ENCODE measurements around the gene TRIM50.
"Not testable (repeated sequence)": the region's sequence is repeated elsewhere in the genome, so short reads cannot be mapped to it uniquely, and the experiment has no call there.

The TRIM50 gene

GRCh38 chr7:73332447-73332846 is 4.6 kb upstream of the TRIM50 start:
- TF ChIP-seq, protein P1, sequence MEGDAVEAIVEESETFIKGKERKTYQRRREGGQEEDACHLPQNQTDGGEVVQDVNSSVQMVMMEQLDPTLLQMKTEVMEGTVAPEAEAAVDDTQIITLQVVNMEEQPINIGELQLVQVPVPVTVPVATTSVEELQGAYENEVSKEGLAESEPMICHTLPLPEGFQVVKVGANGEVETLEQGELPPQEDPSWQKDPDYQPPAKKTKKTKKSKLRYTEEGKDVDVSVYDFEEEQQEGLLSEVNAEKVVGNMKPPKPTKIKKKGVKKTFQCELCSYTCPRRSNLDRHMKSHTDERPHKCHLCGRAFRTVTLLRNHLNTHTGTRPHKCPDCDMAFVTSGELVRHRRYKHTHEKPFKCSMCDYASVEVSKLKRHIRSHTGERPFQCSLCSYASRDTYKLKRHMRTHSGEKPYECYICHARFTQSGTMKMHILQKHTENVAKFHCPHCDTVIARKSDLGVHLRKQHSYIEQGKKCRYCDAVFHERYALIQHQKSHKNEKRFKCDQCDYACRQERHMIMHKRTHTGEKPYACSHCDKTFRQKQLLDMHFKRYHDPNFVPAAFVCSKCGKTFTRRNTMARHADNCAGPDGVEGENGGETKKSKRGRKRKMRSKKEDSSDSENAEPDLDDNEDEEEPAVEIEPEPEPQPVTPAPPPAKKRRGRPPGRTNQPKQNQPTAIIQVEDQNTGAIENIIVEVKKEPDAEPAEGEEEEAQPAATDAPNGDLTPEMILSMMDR (IDR thresholded peaks at IDR 0.05; ENCODE audit: borderline replicate concordance, insufficient read depth, low read depth, low read length): no peak

DNA sequence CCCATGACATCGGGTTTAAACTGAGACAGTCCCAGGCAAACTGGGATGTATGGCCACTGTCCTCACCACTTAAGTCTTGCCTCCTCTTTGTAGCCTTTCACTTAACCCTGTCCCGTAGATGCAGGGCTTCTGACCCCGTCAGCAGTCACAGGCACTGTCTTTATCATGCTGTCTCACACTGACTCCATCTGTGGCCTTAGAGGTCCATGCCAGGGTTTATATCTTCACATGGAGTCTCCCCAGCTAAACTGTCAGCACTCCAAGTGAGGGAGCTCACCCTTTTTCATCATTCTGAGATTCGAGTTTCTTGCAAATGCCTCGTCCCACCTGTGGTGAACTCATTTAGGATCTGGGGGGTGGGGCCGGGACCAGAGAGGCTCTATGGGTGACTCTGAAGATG is 2.9 kb upstream of the TRIM50 start:
- TF ChIP-seq, protein P1 (IDR thresholded peaks at IDR 0.05; ENCODE audit: borderline replicate concordance, insufficient read depth, low read depth, low read length): no peak
- no peak overlapping the region for H3K4me3 ChIP-seq (ENCODE audit: low read depth, low read length)

More at GRCh38 chr7:73332447-73332846, 4.6 kb upstream of the TRIM50 start:
- no peak overlapping the region for H3K4me3 ChIP-seq (ENCODE audit: low read depth, low read length)

- TF ChIP-seq, protein P1 (IDR thresholded peaks at IDR 0.05; ENCODE audit: borderline replicate concordance, insufficient read depth, low read depth, low read length): no peak
- no peak overlapping the region for H3K4me3 ChIP-seq (ENCODE audit: low read depth, low read length)
Measured at GRCh38 chr7:73329861-73330581, 2.1 kb upstream of the TRIM50 start.

- no peak overlapping the region for H3K4me3 ChIP-seq (ENCODE audit: low read depth, low read length)
- TF ChIP-seq, protein P1 (IDR thresholded peaks at IDR 0.05; ENCODE audit: borderline replicate concordance, insufficient read depth, low read depth, low read length): no peak
Measured at GRCh38 chr7:73328696-73329095, 814 bp upstream of the TRIM50 start.

- H3K4me3 ChIP-seq (ENCODE audit: low read depth, low read length): not testable (repeated sequence)
Measured at GRCh38 chr7:73327449-73327848, 433 bp downstream of the TRIM50 start.

DNA sequence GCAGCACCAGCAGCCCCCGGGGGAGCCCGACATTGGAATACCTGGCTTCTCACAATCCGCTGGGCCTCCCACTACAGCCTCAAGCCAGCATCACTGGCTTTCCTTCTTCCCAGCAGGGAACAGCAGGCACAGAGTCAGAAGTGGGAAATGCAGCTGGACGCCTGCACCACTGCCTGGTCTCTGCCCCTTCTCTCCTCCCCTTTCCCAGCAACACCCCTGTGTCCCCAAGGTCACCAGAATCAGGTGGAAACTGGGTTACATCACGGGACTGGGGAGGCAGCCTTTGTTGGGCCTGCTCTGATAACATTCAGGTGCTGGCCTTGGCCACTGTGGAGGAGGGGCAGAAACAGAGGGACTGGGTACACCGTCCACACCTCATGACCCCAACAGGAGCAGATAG is 2.5 kb downstream of the TRIM50 start:
- H3K4me3 ChIP-seq (ENCODE audit: low read depth, low read length): not testable (repeated sequence)

GRCh38 chr7:73324081-73324845 is 3.6 kb downstream of the TRIM50 start:
- TF ChIP-seq, protein P1 (IDR thresholded peaks at IDR 0.05; ENCODE audit: borderline replicate concordance, insufficient read depth, low read depth, low read length): peak; percentile 69
- not testable (repeated sequence) for H3K4me3 ChIP-seq (ENCODE audit: low read depth, low read length)

DNA sequence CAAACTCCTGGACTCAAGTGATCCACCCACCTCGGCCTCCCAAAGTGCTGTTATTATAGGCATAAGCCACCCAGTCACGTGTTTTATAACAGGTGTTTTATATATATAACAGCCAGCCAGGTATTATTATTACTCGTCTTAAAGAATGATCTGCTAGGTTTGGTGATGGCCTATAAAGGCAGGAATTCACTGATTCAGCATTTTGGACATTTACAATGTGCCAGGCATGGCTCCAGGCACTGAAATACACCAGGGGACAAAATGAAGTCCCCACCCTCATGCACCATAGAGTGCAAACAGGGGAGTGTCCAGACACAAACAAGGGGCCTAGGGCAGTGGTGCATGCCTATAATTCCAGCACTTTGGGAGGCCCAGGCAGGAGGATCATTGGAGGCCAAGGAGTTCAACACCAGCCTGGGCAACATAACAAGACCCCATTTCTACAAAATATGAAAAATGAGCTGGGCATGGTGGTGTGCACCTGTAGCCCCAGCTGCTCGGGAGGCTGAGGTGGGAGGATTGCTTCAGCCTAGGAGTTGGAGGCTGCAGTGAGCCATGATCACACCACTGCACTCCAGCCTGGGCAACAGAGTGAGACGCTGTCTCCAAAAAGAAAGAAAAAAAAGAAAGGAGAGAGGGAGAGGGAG is 4.3 kb downstream of the TRIM50 start:
- H3K4me3 ChIP-seq (ENCODE audit: low read depth, low read length): not testable (repeated sequence)

GRCh38 chr7:73320009-73320408 is 7.9 kb downstream of the TRIM50 start:
- not testable (repeated sequence) for H3K4me3 ChIP-seq (ENCODE audit: low read depth, low read length)

- not testable (repeated sequence) for H3K4me3 ChIP-seq (ENCODE audit: low read depth, low read length)
Measured at GRCh38 chr7:73319541-73319940, 8.3 kb downstream of the TRIM50 start.

DNA sequence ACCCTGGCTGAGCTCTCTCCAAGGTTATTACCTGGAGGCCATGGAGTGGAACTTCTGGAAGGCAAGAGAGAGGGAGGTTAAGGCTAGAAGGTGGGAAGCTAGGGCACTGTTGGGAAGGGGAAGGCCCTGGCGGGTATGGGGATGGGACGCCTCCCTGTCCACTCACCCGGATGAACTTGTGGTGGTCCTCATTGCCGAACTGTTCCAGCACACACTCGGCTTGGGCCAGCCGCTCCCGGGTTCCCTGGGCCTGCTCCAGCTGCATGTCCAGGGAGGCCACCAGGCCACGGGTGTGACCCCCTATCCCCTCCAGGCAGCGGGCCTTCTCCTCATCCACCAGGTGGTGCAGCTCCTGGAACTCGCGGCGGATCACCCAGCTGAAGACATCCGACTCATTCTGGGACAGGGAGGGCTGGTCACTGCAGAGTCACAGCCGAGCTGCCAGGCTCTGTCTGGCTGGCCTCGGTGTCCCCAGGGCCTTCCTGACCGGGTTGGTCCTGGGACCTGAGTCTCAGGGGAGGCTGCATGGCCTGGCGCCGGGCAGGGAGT is 9.2 kb downstream of the TRIM50 start:
- not testable (repeated sequence) for H3K4me3 ChIP-seq (ENCODE audit: low read depth, low read length)
